Fibroblast of mammary gland (primary cell): Measurements from ENCODE around the gene TCIRG1.

Source experiments
- DNase-seq: peaks from one replicate; pipeline ENCODE4 v3.0.0-alpha.2; 2010; ENCODE audit warnings: low read depth
- H3K4me3 ChIP-seq: 2 replicates; pipeline ENCODE4 v1.5.1; 2011; ENCODE audit warnings: low read depth, mild to moderate bottlenecking, low read length, moderate library complexity; ENCODE audit not compliant: control insufficient read depth
- TF ChIP-seq, protein P1 (sequence below): conservative IDR thresholded peaks from 2 replicates; pipeline ENCODE4 v1.5.1; 2011; ENCODE audit warnings: low read depth, low read length, inconsistent platforms; ENCODE audit not compliant: control insufficient read depth, insufficient read depth

TCIRG1 gene

GRCh38 chr11:68099057-68099456 lies 60.2 kb downstream of the TCIRG1 start:
- TF ChIP-seq, protein P1, sequence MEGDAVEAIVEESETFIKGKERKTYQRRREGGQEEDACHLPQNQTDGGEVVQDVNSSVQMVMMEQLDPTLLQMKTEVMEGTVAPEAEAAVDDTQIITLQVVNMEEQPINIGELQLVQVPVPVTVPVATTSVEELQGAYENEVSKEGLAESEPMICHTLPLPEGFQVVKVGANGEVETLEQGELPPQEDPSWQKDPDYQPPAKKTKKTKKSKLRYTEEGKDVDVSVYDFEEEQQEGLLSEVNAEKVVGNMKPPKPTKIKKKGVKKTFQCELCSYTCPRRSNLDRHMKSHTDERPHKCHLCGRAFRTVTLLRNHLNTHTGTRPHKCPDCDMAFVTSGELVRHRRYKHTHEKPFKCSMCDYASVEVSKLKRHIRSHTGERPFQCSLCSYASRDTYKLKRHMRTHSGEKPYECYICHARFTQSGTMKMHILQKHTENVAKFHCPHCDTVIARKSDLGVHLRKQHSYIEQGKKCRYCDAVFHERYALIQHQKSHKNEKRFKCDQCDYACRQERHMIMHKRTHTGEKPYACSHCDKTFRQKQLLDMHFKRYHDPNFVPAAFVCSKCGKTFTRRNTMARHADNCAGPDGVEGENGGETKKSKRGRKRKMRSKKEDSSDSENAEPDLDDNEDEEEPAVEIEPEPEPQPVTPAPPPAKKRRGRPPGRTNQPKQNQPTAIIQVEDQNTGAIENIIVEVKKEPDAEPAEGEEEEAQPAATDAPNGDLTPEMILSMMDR: no peak
- H3K4me3 ChIP-seq: no peak overlapping the region
- DNase-seq: no peak

- no peak for DNase-seq
- TF ChIP-seq, protein P1: no peak
- no peak overlapping the region for H3K4me3 ChIP-seq
These were observed 60.9 kb downstream of the TCIRG1 start for GRCh38 chr11:68099474-68100405.
